AG09319 (cell line): ENCODE results near the gene DHRS13.

Experiments
- DNase-seq: peaks from one replicate; pipeline ENCODE4 v3.0.0-alpha.2; 2010; ENCODE audit warnings: low read depth; ENCODE audit errors: extremely low read depth
- TF ChIP-seq, protein P1 (sequence below): IDR thresholded peaks from 2 replicates; pipeline ENCODE4 v1.5.1; 2011; ENCODE audit warnings: low read depth, mild to moderate bottlenecking, inconsistent platforms, low read length, moderate library complexity

DHRS13 gene

DNA sequence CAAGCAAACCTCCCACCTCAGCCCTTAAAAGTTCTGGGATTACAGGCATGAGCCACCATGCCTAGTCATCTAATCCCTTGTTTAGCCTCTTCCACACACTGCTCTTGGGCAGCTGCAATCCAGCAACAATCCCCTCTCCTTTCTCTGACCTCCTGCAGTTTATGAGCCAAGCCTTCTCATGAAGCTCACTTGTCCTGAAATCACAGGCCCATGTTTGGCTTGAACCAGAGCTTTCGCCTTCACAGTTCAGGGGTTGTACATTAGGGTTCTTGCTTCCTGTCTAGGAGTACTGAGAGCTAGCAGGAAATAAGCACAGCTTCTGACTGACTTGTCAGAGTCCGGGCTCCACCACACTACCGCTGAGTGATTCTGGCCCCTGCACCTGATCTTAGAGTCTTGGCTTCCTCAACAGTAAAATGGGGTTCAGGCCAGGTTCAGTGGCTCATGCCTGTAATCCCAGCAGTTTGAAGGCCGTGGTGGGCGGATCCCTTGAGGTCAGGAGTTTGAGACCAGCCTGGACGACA is 31.8 kb downstream of the DHRS13 start:
- TF ChIP-seq, protein P1, sequence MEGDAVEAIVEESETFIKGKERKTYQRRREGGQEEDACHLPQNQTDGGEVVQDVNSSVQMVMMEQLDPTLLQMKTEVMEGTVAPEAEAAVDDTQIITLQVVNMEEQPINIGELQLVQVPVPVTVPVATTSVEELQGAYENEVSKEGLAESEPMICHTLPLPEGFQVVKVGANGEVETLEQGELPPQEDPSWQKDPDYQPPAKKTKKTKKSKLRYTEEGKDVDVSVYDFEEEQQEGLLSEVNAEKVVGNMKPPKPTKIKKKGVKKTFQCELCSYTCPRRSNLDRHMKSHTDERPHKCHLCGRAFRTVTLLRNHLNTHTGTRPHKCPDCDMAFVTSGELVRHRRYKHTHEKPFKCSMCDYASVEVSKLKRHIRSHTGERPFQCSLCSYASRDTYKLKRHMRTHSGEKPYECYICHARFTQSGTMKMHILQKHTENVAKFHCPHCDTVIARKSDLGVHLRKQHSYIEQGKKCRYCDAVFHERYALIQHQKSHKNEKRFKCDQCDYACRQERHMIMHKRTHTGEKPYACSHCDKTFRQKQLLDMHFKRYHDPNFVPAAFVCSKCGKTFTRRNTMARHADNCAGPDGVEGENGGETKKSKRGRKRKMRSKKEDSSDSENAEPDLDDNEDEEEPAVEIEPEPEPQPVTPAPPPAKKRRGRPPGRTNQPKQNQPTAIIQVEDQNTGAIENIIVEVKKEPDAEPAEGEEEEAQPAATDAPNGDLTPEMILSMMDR: no peak
- no peak for DNase-seq

DNA sequence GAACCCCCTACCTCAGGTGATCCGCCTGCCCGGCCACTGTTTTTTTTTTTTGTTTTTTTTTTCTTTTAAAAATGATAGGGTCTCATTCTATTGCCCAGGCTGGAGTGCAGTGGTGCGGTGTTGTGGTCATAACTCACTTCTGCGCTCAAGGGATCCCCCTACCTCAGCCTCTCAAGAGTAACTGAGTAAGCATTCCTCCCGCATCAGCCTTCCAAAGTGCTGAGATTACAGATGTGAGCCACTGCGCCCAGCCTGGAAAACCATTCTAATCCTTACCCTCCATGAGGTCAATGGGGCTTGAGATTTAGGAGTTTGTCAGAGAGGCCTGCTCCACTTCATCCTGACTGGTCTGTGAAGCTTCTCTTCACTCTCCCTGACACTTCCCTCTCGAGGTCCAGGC is 35.6 kb downstream of the DHRS13 start:
- no peak for DNase-seq
- TF ChIP-seq, protein P1: no peak

DNA sequence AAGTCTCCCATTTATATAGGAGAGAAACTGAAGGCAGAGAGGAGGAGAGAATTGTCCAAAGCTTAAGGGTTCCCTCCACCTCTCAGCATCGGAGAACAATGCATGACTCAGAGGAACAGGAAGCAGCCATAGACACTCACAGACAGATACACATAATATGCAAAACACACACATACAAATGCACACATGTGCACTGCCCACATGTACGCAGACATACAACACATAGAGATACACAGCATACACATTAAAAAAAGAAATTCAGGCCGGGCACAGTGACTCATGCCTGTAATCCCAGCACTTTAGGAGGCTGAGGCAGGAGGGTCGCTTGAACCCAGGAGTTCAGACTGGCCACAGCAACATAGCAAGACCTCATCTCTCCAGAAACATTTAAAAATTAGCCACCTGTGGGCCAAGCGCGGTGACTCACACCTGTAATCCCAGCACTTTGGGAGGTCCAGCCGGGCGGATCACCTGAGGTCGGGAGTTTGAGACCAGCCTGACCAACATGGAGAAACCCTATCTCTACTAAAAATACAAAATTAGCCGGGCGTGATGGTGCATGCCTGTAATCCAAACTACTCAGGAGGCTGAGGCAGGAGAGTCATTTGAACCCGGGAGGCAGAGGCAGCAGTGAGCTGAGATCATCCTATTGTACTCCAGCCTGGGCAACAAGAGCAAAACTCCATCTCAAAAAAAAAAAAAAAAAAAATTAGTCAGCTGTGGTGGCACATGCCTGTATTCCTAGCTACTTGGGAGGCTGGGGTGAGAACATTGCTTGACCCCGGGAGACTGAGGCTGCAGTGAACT is 36.7 kb downstream of the DHRS13 start:
- no peak for DNase-seq
- TF ChIP-seq, protein P1: no peak

DNA sequence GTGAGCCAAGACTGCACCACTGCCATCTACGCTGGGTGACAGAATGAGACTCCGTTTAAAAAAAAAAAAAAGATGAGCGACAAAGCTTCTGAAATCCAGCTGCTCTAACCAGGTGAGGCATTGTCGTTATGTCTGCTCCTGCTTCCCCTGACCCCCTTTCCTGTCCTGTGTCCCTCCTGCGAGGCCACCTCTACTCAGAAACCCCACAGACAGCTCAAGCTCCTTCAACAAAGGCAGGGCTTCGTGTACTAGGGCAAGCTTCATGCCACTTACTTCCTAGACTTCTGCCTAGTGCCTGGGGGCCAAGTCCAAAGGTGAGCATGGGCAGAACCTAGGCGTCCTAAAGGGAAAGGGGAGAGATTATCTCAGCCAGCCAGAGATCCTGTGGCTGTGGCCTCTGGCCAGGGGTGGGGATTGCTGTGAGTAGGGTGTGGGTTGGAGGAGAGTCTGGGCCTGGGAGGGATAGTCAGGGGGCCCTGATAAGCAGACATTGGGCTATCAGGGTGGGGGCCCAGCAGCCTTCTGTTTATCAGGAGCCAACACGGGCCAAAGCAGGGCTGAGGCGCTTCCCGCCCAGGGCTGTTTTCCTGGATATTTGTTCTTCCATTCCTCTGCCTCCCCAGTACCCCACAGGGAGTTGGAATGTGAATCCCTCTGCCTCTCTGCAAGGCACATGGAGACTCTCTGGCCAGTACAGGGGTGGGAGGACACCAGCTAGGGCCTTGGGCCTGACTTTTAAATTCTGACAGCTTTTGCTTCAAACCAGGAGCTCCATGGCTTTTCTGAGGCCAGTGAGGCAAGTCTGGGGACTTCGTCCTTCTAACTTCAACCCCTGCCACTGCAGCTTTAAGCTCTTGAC is 37.7 kb downstream of the DHRS13 start:
- no peak for DNase-seq
- TF ChIP-seq, protein P1: no peak

DNA sequence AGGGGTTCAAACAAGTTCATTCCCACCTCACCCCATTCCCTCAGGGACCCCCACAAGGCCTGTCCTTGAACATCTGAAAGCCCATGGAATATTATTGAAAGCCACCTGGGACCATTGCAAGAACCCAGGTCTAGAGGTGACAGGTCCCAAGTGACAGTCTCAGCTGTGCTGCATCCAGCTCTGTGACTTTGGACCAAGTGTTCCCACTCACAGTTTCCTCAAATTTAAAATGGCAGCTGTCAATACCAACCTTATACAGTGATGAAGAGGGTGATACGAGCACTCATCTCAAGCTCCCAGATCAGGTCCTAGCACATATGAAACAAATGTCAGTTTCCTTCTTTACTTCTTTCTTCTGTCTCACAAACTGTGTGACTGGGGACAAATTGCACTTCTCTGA is 38.9 kb downstream of the DHRS13 start:
- DNase-seq: no peak
- TF ChIP-seq, protein P1: no peak

DNA sequence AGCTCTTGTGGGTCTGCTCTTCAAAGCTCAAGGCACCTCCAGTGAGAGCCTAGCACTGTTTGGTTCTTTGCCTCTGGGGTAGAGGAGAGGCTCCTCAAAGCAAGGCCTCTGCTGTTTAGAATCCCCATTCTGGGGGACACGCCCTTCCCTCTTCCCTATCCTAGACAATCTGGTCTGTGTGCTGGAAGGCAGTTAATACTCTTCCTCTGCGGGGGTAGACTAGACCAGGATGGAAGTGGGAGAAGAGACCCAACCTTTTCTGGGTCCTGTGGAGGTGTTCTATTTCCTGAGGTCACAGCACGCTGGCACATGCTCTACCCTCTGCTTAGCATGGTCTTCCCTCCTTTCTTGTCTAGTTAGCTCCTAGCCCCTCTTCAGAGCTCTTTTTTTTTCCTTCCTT is 40.3 kb downstream of the DHRS13 start:
- DNase-seq: no peak
- TF ChIP-seq, protein P1: no peak
